ENCODE data around the gene GPSM3.
"Not testable (repeated sequence)": the region's sequence is repeated elsewhere in the genome, so short reads cannot be mapped to it uniquely, and the experiment has no call there.

GRCh38 chr6:32186151-32186840 lies 6.1 kb downstream of the GPSM3 start:
- TF ChIP-seq CTCF, POLR2A (IDR thresholded peaks at IDR 0.05): not testable (repeated sequence)
